Dermis blood vessel endothelial cell (primary cell): ENCODE results near the gene ARL17A. TPM values are rescaled to one million over a fixed set of nuclear protein-coding genes. Genes with fewer than 3 reads are reported as not detected.
"Not testable (repeated sequence)": the region's sequence is repeated elsewhere in the genome, so short reads cannot be mapped to it uniquely, and the experiment has no call there.

Experiments
- DNase-seq: peaks from one replicate; pipeline ENCODE4 v3.0.0; 2010
- total RNA-seq: library from RNA; depleted of rRNA; stranded (reverse); fragments of >200 nt; gene quantifications from 2 replicates; pipeline ENCODE4 v1.2.3, GENCODE V29; 2014

ARL17A gene
- total RNA-seq, 1 donor from 2014 or later = 4.9 TPM

- not testable (repeated sequence) for DNase-seq
Measured at GRCh38 chr17:46548607-46549006, 30.9 kb downstream of the ARL17A start.

- not testable (repeated sequence) for DNase-seq
Measured at GRCh38 chr17:46534716-46535115, 44.8 kb downstream of the ARL17A start.

- DNase-seq = not testable (repeated sequence)
Measured at GRCh38 chr17:46512168-46512567, 67.3 kb downstream of the ARL17A start, which contains the start of gene LRRC37A2. Gene LRRC37A2 (plus strand): TSS chr17:46512468. CDS start chr17:46512713, 245 bp downstream.

GRCh38 chr17:46505896-46506295 lies 73.6 kb downstream of the ARL17A start:
- DNase-seq = not testable (repeated sequence)

- DNase-seq = not testable (repeated sequence)
Measured at GRCh38 chr17:46499437-46500139, 79.9 kb downstream of the ARL17A start.

- DNase-seq = not testable (repeated sequence)
Measured at GRCh38 chr17:46492021-46492420, 87.5 kb downstream of the ARL17A start.

GRCh38 chr17:46481310-46481709 lies 98.2 kb downstream of the ARL17A start:
- DNase-seq = not testable (repeated sequence)

- not testable (repeated sequence) for DNase-seq
Measured at GRCh38 chr17:46478823-46479222, 100.7 kb downstream of the ARL17A start.

GRCh38 chr17:46475583-46475982 lies 103.9 kb downstream of the ARL17A start:
- not testable (repeated sequence) for DNase-seq

GRCh38 chr17:46474489-46474888 lies 105.0 kb downstream of the ARL17A start:
- not testable (repeated sequence) for DNase-seq

GRCh38 chr17:46467618-46468017 lies 111.9 kb downstream of the ARL17A start:
- not testable (repeated sequence) for DNase-seq

Other genes with a start within 250 kb of the ARL17A start
- gene ARL17B, start 217.9 kb downstream of the ARL17A start, total RNA-seq = 12.7 and 13.1 TPM in 2 replicates
- gene LRRC37A2, start 67.2 kb downstream of the ARL17A start, total RNA-seq = 3.0 and 5.1 TPM in 2 replicates
- gene NSF, start 11.0 kb upstream of the ARL17A start, total RNA-seq = 40.2 and 55.7 TPM in 2 replicates
- 0.65 and 0.85 TPM in 2 replicates for gene WNT3, start 239.0 kb upstream of the ARL17A start, total RNA-seq